Liver (tissue), 3 donors: ENCODE results near the gene DIAPH3.

Source experiments
- HNF4A ChIP-seq, 2 donors: conservative IDR thresholded peaks; 2 replicates each; pipeline ENCODE4 v1.6.1; 2016; ENCODE audit warnings: antibody characterized with exemption in 2 of 2, mild to moderate bottlenecking in 2 of 2
- JUND ChIP-seq, 2 donors: IDR thresholded peaks; 2 replicates each; pipeline ENCODE4 v1.6.1; 2016; ENCODE audit warnings: antibody characterized with exemption in 2 of 2
- RAD21 ChIP-seq, 2 donors: IDR thresholded peaks; 2 replicates each; pipeline ENCODE4 v1.6.1; 2016; ENCODE audit warnings: antibody characterized with exemption in 2 of 2, mild to moderate bottlenecking in 2 of 2
- RXRA ChIP-seq, 2 donors: IDR thresholded peaks; 2 replicates each; pipeline ENCODE4 v1.6.1; 2017 to 2018; ENCODE audit warnings: antibody characterized with exemption in 2 of 2, mild to moderate bottlenecking in 1 of 2
- TAF1 ChIP-seq: conservative IDR thresholded peaks from 2 replicates; pipeline ENCODE4 v1.6.1; 2016; ENCODE audit warnings: antibody characterized with exemption, mild to moderate bottlenecking
- YY1 ChIP-seq: IDR thresholded peaks from 2 replicates; pipeline ENCODE4 v1.6.1; 2016; ENCODE audit warnings: antibody characterized with exemption, mild to moderate bottlenecking
- TF ChIP-seq, protein P1 (sequence below): fragments of 150-350 bp; IDR thresholded peaks from 2 replicates; pipeline ENCODE4 v1.5.1; 2017; ENCODE audit warnings: improper control_type of control experiment, low read depth, low read length; ENCODE audit not compliant: missing input control
- TF ChIP-seq, protein P2 (sequence below): IDR thresholded peaks from 2 replicates; pipeline ENCODE4 v1.6.1; 2016; ENCODE audit warnings: antibody characterized with exemption
- donor health status: healthy.
- donor health status: healthy.

DNA sequence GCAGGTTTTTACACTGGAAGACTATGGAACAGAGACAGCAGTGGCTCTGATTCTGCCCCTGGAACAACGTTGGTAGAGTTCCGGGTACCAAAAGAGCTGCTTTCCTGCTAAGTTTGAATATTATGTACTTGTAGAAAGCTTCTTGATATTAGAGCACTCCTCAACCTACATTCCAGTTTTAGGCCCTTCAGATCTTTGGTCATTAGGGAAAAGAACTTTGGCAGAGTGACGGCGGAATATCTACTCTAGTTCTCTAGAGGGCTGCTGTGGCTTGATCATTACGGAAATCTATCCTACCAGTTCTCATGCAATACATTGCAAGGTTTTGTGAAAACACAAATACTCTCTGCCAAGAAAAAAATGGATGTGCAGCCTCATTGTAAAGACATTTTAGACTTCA lies 415.7 kb downstream of the DIAPH3 start:
- no peak for TF ChIP-seq RAD21 (IDR thresholded peaks at IDR 0.05)
- TF ChIP-seq, protein P1, sequence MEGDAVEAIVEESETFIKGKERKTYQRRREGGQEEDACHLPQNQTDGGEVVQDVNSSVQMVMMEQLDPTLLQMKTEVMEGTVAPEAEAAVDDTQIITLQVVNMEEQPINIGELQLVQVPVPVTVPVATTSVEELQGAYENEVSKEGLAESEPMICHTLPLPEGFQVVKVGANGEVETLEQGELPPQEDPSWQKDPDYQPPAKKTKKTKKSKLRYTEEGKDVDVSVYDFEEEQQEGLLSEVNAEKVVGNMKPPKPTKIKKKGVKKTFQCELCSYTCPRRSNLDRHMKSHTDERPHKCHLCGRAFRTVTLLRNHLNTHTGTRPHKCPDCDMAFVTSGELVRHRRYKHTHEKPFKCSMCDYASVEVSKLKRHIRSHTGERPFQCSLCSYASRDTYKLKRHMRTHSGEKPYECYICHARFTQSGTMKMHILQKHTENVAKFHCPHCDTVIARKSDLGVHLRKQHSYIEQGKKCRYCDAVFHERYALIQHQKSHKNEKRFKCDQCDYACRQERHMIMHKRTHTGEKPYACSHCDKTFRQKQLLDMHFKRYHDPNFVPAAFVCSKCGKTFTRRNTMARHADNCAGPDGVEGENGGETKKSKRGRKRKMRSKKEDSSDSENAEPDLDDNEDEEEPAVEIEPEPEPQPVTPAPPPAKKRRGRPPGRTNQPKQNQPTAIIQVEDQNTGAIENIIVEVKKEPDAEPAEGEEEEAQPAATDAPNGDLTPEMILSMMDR: no peak
- TF ChIP-seq RXRA (IDR thresholded peaks at IDR 0.05): no peak
- no peak for TF ChIP-seq TAF1
- TF ChIP-seq, protein P2, sequence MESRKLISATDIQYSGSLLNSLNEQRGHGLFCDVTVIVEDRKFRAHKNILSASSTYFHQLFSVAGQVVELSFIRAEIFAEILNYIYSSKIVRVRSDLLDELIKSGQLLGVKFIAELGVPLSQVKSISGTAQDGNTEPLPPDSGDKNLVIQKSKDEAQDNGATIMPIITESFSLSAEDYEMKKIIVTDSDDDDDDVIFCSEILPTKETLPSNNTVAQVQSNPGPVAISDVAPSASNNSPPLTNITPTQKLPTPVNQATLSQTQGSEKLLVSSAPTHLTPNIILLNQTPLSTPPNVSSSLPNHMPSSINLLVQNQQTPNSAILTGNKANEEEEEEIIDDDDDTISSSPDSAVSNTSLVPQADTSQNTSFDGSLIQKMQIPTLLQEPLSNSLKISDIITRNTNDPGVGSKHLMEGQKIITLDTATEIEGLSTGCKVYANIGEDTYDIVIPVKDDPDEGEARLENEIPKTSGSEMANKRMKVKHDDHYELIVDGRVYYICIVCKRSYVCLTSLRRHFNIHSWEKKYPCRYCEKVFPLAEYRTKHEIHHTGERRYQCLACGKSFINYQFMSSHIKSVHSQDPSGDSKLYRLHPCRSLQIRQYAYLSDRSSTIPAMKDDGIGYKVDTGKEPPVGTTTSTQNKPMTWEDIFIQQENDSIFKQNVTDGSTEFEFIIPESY: no peak
- no peak for TF ChIP-seq JUND (IDR thresholded peaks at IDR 0.05)
- TF ChIP-seq YY1: no peak
- no peak for TF ChIP-seq HNF4A (conservative IDR thresholded peaks at IDR 0.05)
